ENCODE results near the gene CREB5.

Gene CREB5

GRCh38 chr7:28579571-28579970 is 167.3 kb downstream of the CREB5 start:
- CTCF ChIA-PET: no interaction called here
- H3K4me1 Mint-ChIP-seq: no peaks in the 10 kb centered on the region
- H3K9me3 Mint-ChIP-seq: no peaks in the 10 kb centered on the region
- DNase-seq: no peak
- H3K36me3 Mint-ChIP-seq: no peaks in the 10 kb centered on the region
- no peak overlapping the region for H3K27ac Mint-ChIP-seq
- peaks cover 9% of the 10 kb centered on the region for H3K27me3 Mint-ChIP-seq
- H3K4me3 Mint-ChIP-seq: no peak overlapping the region

GRCh38 chr7:28580665-28581064 is 168.3 kb downstream of the CREB5 start:
- no peak overlapping the region for H3K27ac Mint-ChIP-seq
- DNase-seq: no peak
- CTCF ChIA-PET: no interaction called here
- H3K36me3 Mint-ChIP-seq: no peaks in the 10 kb centered on the region
- H3K27me3 Mint-ChIP-seq: peaks cover 9% of the 10 kb centered on the region
- H3K4me1 Mint-ChIP-seq: no peaks in the 10 kb centered on the region
- H3K4me3 Mint-ChIP-seq: no peak overlapping the region
- H3K9me3 Mint-ChIP-seq: no peaks in the 10 kb centered on the region

GRCh38 chr7:28581351-28581750 is 169.0 kb downstream of the CREB5 start:
- no peak for DNase-seq
- no peaks in the 10 kb centered on the region for H3K36me3 Mint-ChIP-seq

GRCh38 chr7:28582226-28582625 is 169.9 kb downstream of the CREB5 start:
- DNase-seq: no peak
- H3K4me1 Mint-ChIP-seq: no peaks in the 10 kb centered on the region
- CTCF ChIA-PET: no interaction called here

More at GRCh38 chr7:28581351-28581750, 169.0 kb downstream of the CREB5 start:
- Mint-ChIP-seq H3K27ac (no peak overlapping the region), H3K4me3 (no peak overlapping the region), H3K4me1 (no peaks in the 10 kb centered on the region), H3K27me3 (peaks cover 9% of the 10 kb centered on the region), H3K9me3 (no peaks in the 10 kb centered on the region)
- CTCF ChIA-PET: no interaction called here

GRCh38 chr7:28584235-28584634 is 171.9 kb downstream of the CREB5 start:
- Mint-ChIP-seq H3K9me3 (no peaks in the 10 kb centered on the region), H3K27me3 (peaks cover 9% of the 10 kb centered on the region), H3K36me3 (no peaks in the 10 kb centered on the region), H3K27ac (no peak overlapping the region), H3K4me3 (no peak overlapping the region), H3K4me1 (no peaks in the 10 kb centered on the region)
- CTCF ChIA-PET: no interaction called here
- DNase-seq: no peak

More at GRCh38 chr7:28582226-28582625, 169.9 kb downstream of the CREB5 start:
- H3K4me3 Mint-ChIP-seq: no peak overlapping the region
- H3K36me3 Mint-ChIP-seq: no peaks in the 10 kb centered on the region
- H3K27me3 Mint-ChIP-seq: peaks cover 9% of the 10 kb centered on the region
- H3K9me3 Mint-ChIP-seq: no peaks in the 10 kb centered on the region
- H3K27ac Mint-ChIP-seq: no peak overlapping the region

- CTCF ChIA-PET: no interaction called here
- Mint-ChIP-seq H3K27me3 (peaks cover 3% of the 10 kb centered on the region), H3K9me3 (no peaks in the 10 kb centered on the region), H3K36me3 (no peaks in the 10 kb centered on the region), H3K4me1 (peaks cover 9% of the 10 kb centered on the region), H3K27ac (no peak overlapping the region), H3K4me3 (no peak overlapping the region)
- DNase-seq: no peak
Measured at GRCh38 chr7:28586736-28587135, 174.4 kb downstream of the CREB5 start.

GRCh38 chr7:28587211-28587610 is 174.9 kb downstream of the CREB5 start:
- Mint-ChIP-seq H3K27me3 (peaks cover 3% of the 10 kb centered on the region), H3K36me3 (no peaks in the 10 kb centered on the region), H3K4me1 (peaks cover 9% of the 10 kb centered on the region), H3K9me3 (no peaks in the 10 kb centered on the region), H3K27ac (no peak overlapping the region), H3K4me3 (no peak overlapping the region)
- CTCF ChIA-PET: no interaction called here
- DNase-seq: no peak

- H3K27me3 Mint-ChIP-seq: no peaks in the 10 kb centered on the region
- H3K4me1 Mint-ChIP-seq: peaks cover 9% of the 10 kb centered on the region
- DNase-seq: no peak
- CTCF ChIA-PET: no interaction called here
- no peaks in the 10 kb centered on the region for H3K36me3 Mint-ChIP-seq
- H3K4me3 Mint-ChIP-seq: no peak overlapping the region
- H3K9me3 Mint-ChIP-seq: no peaks in the 10 kb centered on the region
- H3K27ac Mint-ChIP-seq: no peak overlapping the region
Measured at GRCh38 chr7:28588602-28589001, 176.3 kb downstream of the CREB5 start.

- no peak for DNase-seq
- Mint-ChIP-seq H3K27ac (no peak overlapping the region), H3K4me1 (peaks cover 9% of the 10 kb centered on the region), H3K27me3 (no peaks in the 10 kb centered on the region), H3K9me3 (no peaks in the 10 kb centered on the region), H3K36me3 (no peaks in the 10 kb centered on the region), H3K4me3 (no peak overlapping the region)
- CTCF ChIA-PET: no interaction called here
Measured at GRCh38 chr7:28591041-28591674, 178.8 kb downstream of the CREB5 start.

- H3K27ac Mint-ChIP-seq: no peak overlapping the region
- CTCF ChIA-PET: no interaction called here
- no peaks in the 10 kb centered on the region for H3K27me3 Mint-ChIP-seq
- H3K4me3 Mint-ChIP-seq: no peak overlapping the region
- H3K4me1 Mint-ChIP-seq: peaks cover 9% of the 10 kb centered on the region
- DNase-seq: no peak
- H3K9me3 Mint-ChIP-seq: no peaks in the 10 kb centered on the region
- H3K36me3 Mint-ChIP-seq: no peaks in the 10 kb centered on the region
Measured at GRCh38 chr7:28591725-28592349, 179.5 kb downstream of the CREB5 start.

GRCh38 chr7:28592861-28593260 is 180.5 kb downstream of the CREB5 start:
- DNase-seq: no peak
- Mint-ChIP-seq H3K27me3 (no peaks in the 10 kb centered on the region), H3K36me3 (no peaks in the 10 kb centered on the region), H3K4me1 (peaks cover 9% of the 10 kb centered on the region), H3K27ac (no peak overlapping the region), H3K4me3 (no peak overlapping the region), H3K9me3 (no peaks in the 10 kb centered on the region)
- CTCF ChIA-PET: no interaction called here

- Mint-ChIP-seq H3K36me3 (no peaks in the 10 kb centered on the region), H3K4me1 (peaks cover 9% of the 10 kb centered on the region), H3K4me3 (no peak overlapping the region), H3K27me3 (peaks cover 2% of the 10 kb centered on the region), H3K9me3 (no peaks in the 10 kb centered on the region), H3K27ac (no peak overlapping the region)
- CTCF ChIA-PET: no interaction called here
- no peak for DNase-seq
Measured at GRCh38 chr7:28595076-28595475, 182.8 kb downstream of the CREB5 start.

GRCh38 chr7:28595801-28596200 is 183.5 kb downstream of the CREB5 start:
- Mint-ChIP-seq H3K9me3 (no peaks in the 10 kb centered on the region), H3K4me1 (peaks cover 8% of the 10 kb centered on the region), H3K27ac (no peak overlapping the region), H3K4me3 (no peak overlapping the region), H3K36me3 (no peaks in the 10 kb centered on the region), H3K27me3 (peaks cover 4% of the 10 kb centered on the region)
- no peak for DNase-seq
- CTCF ChIA-PET: no interaction called here

GRCh38 chr7:28596245-28596935 is 184.1 kb downstream of the CREB5 start:
- peaks cover 4% of the 10 kb centered on the region for H3K27me3 Mint-ChIP-seq
- CTCF ChIA-PET: no interaction called here
- no peak overlapping the region for H3K4me3 Mint-ChIP-seq
- H3K27ac Mint-ChIP-seq: no peak overlapping the region
- H3K36me3 Mint-ChIP-seq: no peaks in the 10 kb centered on the region
- peaks cover 2% of the 10 kb centered on the region for H3K4me1 Mint-ChIP-seq
- no peak for DNase-seq
- H3K9me3 Mint-ChIP-seq: no peaks in the 10 kb centered on the region

GRCh38 chr7:28597284-28597683 is 185.0 kb downstream of the CREB5 start:
- Mint-ChIP-seq H3K4me3 (no peak overlapping the region), H3K36me3 (no peaks in the 10 kb centered on the region), H3K9me3 (no peaks in the 10 kb centered on the region), H3K27ac (no peak overlapping the region), H3K4me1 (no peaks in the 10 kb centered on the region), H3K27me3 (peaks cover 4% of the 10 kb centered on the region)
- no peak for DNase-seq
- CTCF ChIA-PET: no interaction called here

Measured in activated naive CD4-positive, alpha-beta T cell treated with anti-CD3 and anti-CD28 coated beads, Interleukin-2, amount 10 ng/mL, durations not matched to agents 7 days and 5 days (primary cell).